NCI-H82 treated with DMSO at 0.1 percent for 48 hours (cell line): ENCODE measurements around the gene MLKL.

Experiments used
- DNase-seq: peaks from one replicate; lab custom pipeline; 2025; ENCODE audit not compliant: unreplicated experiment; lab: John Stamatoyannopoulos, UW

Gene MLKL

DNA sequence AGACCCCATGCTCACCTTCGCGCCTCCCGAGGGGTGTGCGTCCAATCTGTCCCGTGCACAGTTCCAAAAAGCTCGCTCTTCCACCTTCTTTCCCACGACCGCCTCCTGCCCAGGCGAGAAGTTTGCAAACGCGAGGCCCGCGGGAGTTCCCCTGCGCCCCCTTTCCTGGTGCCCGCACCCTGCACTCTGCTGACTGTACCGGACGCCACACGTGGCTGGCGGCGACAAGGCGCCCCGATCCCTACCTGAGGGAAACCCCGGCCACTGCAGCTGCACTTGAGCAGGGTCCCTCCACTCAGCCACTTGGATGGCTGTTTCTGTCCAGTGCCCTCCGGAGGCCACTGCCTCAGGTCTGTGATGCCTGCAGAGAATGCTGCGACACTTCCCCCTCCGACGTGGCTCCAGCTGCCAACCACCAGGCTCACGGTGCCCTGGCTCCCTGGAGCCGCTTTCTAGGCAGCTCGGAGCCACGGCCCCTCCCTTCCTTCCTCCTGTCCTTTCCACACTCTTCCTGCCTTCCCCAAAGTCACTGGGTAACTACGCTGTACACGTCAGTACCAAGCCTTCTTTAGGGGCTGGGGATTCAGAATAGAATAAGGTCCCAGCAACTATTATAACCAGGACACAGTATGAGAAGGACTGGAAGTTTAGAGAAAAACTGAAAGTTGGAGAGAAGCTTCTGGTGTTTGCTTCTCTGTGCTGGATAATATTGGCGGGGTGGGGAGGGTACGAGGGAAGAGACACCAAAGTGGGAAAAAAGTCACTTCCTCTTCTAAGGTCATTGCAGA lies at the start of gene MLKL:
Gene MLKL (minus strand): TSS at position 425 of the 788 bp plus-strand sequence. CDS start 5,105 bp downstream, outside the sequence.
- no peak for DNase-seq

DNA sequence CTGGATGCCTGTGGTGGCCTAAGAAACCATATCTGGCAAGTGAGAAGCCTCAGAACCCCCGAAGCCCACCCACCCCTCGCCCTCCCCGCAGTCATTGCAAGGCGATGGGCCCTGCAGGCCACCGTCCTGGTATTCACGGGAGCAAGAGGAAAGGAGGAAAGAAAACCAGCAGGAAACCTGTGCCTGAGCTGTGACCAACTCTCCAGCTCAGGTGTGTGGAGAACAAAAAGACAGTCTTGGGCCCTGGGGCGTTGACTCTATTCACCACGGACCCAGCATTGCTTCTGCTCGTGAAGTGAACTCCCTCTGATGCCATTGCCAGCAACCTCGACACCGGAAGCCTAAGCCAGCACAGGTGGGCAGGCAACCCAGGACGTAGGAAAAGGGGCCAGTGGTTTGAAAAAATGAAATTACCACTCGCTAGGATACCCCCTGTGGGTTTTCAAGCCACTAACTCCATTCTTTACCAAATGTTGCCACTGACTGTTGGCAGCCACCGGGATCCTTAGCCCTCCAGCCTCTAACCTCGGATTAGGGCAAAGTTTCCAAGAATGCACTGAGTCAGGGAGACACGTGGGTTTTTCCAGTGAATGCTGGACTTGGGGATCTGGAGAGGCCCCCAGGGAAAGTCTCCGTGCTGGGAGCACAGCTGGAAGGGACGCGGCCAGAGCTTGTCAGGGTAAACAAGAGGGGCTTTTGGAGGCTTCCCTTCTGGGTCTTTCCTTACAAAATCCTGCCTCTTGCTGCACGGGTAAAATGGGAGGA lies 48.8 kb upstream of the MLKL start:
- DNase-seq, result no peak

DNA sequence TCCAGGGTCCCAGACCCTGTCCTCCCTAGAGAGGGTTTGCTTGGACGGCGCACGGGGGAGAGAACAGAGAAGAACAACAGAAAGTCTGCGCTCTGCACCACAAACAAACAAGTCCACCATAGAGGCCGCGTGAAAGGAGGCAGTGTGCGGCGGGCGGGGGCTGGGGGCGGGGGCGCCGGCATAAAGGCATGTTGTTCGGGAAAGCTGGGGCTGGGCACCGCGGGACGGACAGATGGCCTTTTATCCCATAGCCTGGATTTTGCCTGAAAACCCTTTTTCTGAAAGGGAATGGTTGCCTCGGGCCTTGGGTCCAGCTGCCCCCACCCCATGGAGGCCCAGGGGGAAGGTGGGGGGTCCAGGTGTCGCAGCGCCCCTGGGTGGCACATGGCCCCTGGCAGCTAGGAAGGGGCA lies 48.0 kb upstream of the MLKL start:
- DNase-seq, result no peak

DNA sequence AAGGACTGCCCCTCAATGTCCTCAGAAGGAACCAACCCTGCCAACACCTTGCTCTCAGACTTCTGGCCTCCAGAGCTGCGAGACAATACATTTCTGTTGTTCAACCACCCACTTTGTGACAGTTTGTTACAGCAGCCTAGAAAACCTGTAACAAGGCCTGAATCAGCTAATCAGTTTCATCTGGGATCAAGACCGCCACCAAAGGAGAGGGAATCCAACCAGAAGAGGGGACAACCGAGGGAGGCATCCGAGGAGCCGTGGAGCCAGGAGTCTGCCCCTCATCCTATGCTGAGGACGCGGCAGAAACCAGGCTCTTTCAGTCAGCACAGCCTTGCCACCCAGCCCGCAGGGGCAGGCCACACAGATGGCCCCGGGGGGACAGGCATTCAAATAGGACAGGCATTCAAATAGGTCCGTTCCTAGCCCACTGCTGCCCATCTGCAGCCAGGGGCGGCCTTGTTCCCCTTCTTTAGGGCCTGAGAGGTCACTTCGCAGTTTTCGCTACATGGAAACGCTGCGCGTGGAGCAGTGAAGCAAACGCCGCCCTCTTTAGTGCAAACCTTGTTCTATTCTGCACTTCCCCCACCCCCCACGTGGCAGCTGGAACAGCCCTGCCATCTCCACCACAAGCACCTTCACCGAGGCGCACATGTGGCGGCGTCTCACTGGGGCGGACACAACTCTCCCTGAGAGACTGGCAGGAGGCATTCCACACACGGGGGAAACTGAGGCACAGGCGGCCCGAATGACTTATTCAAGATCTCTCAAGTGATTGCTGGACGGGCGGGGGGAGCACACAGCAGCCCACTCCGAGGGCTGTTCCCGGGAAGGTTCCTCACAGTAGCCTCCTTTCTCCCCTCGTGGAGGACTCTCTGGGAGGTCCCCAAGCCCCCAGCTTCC lies 47.3 kb upstream of the MLKL start:
- no peak for DNase-seq

DNA sequence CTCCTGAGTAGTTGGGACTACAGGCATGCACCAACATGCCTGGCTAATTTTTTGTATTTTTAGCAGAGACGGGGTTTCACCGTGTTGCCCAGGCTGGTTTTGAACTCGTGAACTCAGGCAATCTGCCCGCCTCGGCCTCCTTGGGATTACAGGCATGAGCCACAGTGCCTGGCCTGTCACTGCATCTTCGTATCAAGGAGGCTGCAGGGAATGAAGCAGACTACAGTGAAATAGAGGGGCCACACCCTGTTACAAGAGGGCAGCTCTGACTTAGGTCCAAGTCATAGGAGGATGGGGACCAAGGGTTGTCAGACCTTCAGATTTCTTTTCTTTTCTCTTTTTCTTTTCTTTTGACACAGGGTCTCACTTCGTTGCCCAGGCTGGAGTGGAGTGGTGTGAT lies 45.3 kb upstream of the MLKL start:
- DNase-seq, result no peak

DNA sequence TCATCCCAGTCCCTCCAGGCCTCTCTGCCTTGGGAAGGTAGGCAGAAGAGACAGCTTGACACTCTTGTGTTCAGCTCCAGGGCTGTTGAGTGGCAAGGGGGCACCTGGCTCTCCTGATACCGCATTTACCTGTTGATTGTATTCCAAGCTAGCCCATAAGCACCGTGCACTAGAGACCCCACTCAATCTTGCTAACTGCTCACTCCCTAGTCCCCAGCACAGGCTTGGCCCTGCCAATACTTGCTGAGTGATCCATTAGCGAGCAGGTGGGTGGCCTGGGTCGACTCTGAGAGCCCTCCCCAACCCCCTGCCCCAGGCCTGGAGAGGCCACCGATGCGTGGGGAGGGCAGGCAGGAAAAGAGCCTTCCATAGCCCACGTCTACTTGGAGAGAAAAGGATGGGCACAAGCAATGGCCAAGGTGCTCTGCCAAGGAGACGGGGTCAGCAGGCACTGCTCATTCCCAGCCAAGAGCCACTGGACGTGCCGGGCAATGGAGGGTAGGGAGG lies 44.5 kb upstream of the MLKL start:
- DNase-seq, result no peak

DNA sequence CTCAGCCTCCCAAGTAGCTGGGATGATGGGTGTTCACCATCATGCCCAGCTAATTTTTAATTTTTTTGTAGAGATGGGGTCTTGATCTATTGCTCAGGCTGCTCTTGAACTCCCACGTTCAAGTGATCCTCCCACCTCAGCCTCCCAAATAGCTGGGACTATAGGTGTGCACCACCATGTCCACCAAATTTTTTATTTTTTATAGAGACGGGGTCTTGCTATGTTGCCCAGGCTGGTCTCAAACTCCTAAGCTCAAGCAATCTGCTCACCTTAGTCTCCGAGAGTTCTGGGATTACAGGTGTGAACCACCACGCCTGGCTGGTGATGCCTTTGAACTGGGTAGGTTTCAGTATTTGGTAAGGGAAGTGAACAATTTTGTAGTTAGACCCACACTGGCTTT lies 43.9 kb upstream of the MLKL start:
- no peak for DNase-seq

DNA sequence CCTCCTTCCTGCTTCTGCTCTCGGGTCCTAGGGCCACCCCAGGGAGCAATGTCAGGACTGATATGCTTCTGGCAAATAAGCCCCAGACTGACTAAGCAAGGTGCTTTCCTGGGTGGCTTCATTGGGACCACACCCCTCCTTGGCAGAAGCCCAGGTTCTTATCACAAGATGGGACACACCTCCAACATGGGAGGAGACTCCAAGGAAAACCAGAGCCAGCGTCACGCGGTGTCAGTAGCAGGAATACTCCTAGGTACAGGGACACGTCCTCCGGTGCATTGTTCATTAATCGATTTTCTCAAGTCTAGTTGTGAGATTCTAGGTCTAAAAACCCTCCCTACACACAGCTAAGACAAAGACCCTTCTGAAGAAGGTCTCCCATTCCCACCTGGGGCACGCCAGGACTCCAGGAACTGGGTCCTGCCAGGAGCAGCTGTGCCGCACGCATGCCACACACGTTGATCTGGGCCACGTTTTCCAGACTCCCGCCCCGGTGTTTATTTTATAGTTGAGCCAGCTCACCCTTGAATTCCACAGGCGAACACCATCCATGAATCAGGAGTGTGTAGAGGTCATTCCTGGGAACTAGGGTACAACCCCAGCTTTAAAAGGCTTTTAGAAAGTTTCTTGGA lies 43.1 kb upstream of the MLKL start:
- DNase-seq, result no peak

DNA sequence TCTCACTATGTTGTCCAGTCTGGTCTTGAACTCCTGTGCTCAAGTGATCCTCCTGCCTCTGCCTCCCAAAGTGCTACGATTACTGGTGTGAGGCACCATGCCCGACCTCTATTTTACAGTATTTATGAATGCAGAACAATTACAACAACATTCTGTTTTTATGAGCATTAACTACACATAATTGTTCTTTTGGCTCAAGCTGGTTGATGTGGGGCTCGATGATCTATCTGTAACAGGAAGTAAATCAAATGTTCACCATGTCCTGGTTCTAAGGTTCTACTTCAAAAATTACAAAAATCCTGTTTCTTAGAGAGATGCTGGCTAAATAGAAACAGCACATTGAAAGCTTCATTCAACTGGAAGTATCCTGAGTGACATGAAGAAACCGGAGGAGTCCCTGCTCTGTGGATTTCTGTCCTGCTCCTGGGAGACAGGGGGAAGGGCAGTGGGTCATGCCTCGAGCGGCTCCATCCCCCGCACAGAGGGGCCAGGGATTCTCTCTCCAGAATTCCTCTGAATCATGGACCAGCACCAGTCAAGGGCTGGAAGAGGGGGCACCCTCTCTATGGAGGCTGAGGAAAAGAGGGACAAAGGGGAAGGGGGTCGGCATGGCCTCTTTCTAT lies 42.5 kb upstream of the MLKL start:
- DNase-seq, result no peak

DNA sequence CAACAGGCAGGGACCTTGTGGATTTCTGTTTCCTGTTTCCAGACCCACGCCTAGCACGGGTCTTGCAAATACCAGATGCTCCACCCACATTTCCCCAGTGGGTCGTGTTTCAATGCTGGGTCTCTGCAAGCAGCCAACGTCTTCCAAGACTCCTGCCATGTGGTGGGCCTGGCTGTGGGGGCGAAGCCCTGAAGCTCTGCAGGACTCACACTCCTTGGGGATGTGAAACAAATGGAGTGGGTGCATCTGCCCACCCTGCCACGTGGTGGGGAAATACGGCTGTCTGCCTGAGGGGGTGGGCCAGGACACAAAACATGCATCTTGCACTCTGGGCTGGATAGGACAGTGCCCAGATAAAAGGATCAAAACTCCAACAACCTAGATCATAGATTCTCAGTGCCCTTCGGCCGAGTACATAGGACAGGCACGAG lies 41.4 kb upstream of the MLKL start:
- DNase-seq, result no peak

DNA sequence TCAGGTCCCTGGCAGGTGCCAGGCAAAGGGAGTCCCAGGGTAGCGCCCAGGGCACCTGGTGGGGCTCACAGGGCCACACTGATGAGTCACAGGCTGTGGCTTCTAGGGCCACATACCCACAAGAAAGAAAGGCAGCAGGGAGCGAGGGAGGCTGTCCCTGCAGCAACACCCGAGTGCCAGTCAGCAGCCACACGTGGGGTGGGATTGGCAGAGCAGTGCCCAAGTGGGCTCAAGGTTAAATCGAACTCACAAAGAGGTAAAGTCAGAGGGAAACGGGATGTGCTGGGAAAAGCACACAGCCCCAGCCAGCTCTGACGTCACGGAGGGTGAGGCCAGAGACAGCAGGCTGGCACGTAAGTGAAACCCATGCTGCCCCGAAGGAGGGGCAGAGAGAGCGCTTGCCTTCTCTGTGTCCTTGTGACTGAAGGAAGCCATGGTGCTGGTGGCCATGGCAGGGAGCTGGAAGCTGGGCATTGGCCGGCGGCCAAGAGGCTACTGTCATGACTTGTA lies 40.2 kb upstream of the MLKL start:
- no peak for DNase-seq

DNA sequence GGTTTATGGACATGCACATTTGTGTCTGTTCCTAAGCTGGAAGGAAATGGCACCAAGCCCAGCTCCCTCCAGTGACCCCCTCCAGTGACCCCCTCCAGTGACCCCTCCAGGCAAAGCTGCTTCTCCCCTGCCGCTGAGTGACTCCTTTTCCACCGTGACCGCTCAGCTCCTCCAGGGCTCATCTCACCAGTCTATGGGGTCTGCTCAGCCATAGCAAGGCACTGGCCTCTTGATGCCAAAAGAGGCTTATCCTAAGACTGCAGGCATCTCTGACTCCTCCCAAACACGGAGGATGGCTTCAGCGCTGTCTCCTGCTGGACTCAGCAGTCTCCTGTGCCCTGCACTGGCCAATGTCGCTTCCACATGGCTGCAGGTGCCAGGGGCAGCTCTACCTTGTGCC lies 38.6 kb upstream of the MLKL start:
- no peak for DNase-seq

DNA sequence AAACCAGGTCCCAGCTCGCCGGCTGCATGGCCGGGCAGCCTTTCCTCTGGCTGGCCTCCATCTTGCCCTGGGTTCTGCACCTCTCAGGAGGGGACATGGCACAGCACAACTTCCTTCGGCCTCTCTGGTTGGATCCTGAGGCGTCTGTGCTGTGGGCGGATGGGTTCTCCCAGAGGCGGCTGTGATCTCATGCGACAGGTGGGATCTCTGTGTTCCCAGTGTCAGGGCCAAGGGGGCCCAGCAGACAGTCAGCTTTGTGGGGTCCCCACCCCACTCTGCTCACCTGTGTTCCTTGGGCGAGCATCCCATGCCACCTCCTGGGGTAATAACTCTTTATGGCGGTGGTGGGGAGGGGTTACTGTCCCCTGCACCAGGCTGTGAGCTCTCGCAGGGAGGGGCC lies 38.2 kb upstream of the MLKL start:
- DNase-seq, result no peak

DNA sequence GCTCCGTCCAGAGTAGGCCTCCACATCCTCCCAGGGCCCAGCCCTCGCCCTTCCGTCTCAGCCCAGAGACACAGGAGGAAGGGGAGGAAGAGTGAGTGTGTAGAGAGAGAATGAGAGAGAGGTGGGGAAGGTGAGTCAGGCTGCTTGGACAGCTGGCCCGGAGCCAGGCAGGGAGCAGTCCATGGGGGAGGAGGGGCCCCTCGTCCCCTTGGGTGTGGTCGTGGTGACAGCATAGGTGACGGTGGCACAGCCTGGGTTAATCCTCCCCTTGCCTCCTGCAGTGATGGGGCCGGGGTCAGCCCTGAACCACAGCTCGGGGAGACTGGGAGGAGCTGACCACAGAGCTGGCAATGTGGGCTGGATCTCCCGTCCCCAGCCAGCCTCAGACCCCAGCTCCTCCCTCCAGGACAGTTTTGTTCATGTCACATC lies 37.5 kb upstream of the MLKL start:
- no peak for DNase-seq

DNA sequence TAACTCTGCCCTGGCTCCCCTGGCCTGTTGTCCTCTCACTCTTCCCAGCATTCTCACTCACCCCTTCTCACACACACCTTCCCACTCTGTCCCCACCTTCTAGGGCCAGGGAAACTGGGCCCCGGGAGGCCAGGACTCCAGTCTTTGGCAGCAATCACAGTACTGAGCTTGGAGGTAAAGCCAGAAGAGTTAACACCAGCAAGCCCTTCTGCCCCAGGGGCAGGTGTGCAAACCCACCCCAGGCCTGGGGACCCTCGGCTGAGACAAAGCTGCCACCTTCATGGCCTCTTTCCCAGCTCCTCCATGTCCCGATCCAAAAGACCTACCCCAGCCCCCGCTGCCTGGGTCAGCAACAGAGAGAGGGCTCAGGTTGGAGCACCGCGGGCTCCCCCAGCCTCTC lies 36.9 kb upstream of the MLKL start:
- DNase-seq, result no peak

DNA sequence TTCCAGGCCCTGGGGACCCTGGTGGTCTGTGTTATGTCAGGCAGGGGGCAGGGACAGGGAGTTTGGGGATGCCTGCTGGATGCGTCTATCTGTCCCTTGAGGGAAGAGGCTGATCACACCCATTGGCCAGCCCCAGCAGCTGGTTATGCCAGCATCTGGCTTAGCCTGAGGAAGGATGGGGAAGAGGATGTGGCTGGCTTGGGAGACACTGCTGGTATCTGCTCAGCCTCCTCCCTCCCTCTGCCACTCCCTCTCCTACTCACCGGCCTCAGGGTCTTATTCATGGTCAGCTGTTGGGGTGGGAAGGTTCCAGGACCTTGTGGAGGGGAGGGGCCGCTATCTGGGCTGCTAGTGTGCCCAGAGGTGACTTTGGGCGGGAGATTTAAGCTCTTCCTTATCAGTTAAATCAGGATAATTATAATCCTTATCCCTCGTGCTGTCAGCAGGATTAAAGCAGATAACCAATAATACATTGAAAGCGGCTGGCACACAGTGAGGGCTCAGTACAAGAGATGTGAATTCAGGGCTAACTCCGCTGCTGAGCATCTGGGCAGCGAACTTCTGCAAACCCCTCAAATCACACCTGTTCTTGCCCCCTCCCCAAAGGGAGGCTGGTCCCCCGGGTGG lies 36.0 kb upstream of the MLKL start:
- peak; percentile 90 for DNase-seq

DNA sequence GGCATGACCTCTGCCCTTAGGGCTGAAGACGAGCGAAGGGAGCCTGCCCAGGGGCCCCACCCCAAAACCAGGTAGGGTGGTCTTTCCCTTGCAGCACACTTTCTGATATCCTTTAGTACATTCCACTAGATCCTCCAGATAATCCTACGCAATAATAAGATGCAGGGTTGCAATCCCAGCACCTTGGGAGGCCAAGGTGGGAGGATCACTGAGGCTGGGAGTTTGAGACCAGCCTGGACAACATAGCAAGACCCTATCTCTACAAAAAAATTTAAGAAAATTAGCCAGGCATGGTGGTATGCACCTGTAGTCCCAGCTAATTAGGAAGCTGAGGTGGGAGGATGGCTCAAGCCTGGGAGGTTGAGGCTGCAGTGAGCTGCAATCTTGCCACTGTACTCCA lies 34.9 kb upstream of the MLKL start:
- no peak for DNase-seq

DNA sequence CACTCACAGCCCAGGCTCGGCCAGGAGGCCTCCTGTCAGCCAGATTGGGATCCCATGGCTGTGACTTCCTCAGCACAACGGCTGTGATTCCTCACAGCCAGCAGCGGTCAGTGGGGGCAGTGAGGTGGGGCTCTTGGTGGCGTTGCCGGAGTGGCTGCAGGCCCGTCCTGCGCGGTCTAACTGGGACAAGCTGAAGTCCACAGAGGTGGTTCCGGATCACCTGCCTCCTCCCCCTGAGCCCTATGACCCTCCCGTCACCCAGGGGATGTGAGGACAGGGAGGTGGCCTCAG lies 34.4 kb upstream of the MLKL start:
- DNase-seq, result no peak

DNA sequence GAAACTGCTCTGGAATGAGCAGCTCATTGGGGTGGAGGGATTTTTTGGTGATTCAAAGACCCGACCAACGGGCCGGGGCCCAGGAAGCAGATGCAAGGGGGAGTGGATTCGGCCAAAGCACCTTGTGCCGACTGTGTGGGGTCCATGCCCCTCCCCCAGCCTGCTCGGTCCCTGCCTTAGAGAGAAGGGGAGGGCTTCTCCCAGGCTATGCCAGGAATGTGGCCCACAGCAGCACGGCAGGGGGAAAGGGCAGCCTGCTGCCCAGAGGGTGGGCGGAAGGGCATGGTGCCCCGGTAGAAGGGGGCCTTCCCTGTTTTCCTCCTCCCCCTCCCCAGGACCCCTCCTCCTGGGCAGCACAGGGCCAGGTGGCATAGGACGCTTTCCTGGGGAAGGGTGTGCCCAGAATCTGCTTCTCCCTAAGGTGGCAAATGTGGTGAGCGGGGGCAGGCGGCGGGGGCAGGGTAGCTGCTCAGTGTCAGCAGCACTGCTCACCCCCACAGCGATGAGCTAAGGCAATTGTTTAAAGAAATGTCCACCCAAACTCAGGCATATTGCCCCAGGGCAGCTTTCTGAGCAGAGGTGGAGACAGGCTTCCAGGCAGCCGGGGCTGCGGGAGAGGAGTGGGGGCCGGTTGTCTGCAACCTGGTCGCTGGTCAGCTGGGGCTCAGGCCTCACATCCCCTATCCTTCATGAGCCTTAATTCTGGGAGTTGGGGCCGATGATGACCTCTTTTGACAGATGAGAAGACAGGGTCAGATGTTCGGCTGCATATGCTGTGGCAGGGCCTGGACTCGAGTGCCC lies 33.9 kb upstream of the MLKL start:
- DNase-seq, result no peak
